ENCODE data around the gene RHOC.

- TF ChIP-seq CTCF (conservative IDR thresholded peaks at IDR 0.05; ENCODE audit: low read depth, low read length) (no peak), EZH2phosphoT487 (IDR thresholded peaks at IDR 0.05; ENCODE audit: borderline replicate concordance, low read length) (no peak), EZH2 (IDR thresholded peaks at IDR 0.05; ENCODE audit: low read length, unreplicated experiment) (no peak)
Observed at GRCh38 chr1:112711041-112711440, 4.1 kb upstream of the RHOC start.
